CD14-positive monocyte (primary cell): Measurements from ENCODE around the gene TTC16. TPM values are rescaled to one million over a fixed set of nuclear protein-coding genes. Genes with fewer than 3 reads are reported as not detected.

ENCODE experiments used
- DNase-seq, 3 donors: peaks; one replicate each; pipeline ENCODE4 v3.0.0-alpha.2; 2011 to 2022
- H2AFZ ChIP-seq: 2 replicates; pipeline ENCODE4 v1.6.0; 2012; ENCODE audit warnings: mild to moderate bottlenecking, low read depth, low read length, inconsistent platforms; ENCODE audit not compliant: insufficient read depth, poor library complexity, severe bottlenecking
- H3K27ac ChIP-seq, 2 donors: 1 replicate in 1 of 2; 2 replicates in 1 of 2; pipeline ENCODE4 v1.5.1; 2012 to 2013; ENCODE audit warnings: low read length in 2 of 2, control low read depth in 1 of 2, inconsistent platforms in 1 of 2, low read depth in 1 of 2, mild to moderate bottlenecking in 1 of 2
- H3K27me3 ChIP-seq, 2 donors: one replicate each; pipeline versions ENCODE4 v1.6.0 to v1.6.1; 2011 to 2013; ENCODE audit warnings: low read length in 2 of 2; ENCODE audit not compliant: control insufficient read depth in 2 of 2, insufficient read depth in 2 of 2
- H3K36me3 ChIP-seq, 2 donors: replicated peaks in 1 of 2; 1 replicate in 1 of 2; 2 replicates in 1 of 2; pipeline versions ENCODE4 v1.5.1 to v1.6.1; 2012 to 2013; ENCODE audit warnings: low read length in 2 of 2, control low read depth in 1 of 2, inconsistent platforms in 1 of 2, mild to moderate bottlenecking in 1 of 2; ENCODE audit not compliant: insufficient read depth in 2 of 2, control insufficient read depth in 1 of 2
- H3K4me1 ChIP-seq, 2 donors: 1 replicate in 1 of 2; 2 replicates in 1 of 2; pipeline versions ENCODE4 v1.5.1 to v1.6.1; 2012 to 2013; ENCODE audit warnings: low read length in 2 of 2, control low read depth in 1 of 2, inconsistent platforms in 1 of 2, mild to moderate bottlenecking in 1 of 2, moderate library complexity in 1 of 2; ENCODE audit not compliant: insufficient read depth in 2 of 2, control insufficient read depth in 1 of 2
- H3K4me2 ChIP-seq: replicated peaks from 2 replicates; pipeline ENCODE3; 2012; ENCODE audit warnings: low read length, moderate library complexity, mild to moderate bottlenecking; ENCODE audit not compliant: poor library complexity, severe bottlenecking; ENCODE audit errors: extremely low read depth
- H3K4me3 ChIP-seq, 3 experiments: fragments of 200-600 bp in 1 of 3; sonication (generic) in 1 of 3; replicated peaks in 1 of 3; 1 replicate in 2 of 3; 2 replicates in 1 of 3; pipeline ENCODE4 v1.5.1; 2011 to 2013; ENCODE audit warnings: low read length in 3 of 3, mild to moderate bottlenecking in 3 of 3, control low read depth in 2 of 3, low read depth in 2 of 3, inconsistent platforms in 1 of 3, moderate library complexity in 1 of 3
- H3K79me2 ChIP-seq: 2 replicates; pipeline ENCODE4 v1.6.0; 2012; ENCODE audit warnings: mild to moderate bottlenecking, control low read depth, inconsistent platforms, low read length, moderate library complexity; ENCODE audit not compliant: insufficient read depth
- H3K9ac ChIP-seq: 2 replicates; pipeline ENCODE4 v1.6.0; 2017; ENCODE audit warnings: low read length, mild to moderate bottlenecking; ENCODE audit not compliant: insufficient read depth, poor library complexity, severe bottlenecking
- H3K9me3 ChIP-seq, 2 donors: replicated peaks in 1 of 2; 1 replicate in 1 of 2; 2 replicates in 1 of 2; pipeline versions ENCODE4 v1.5.1 to v1.6.1; 2012 to 2013; ENCODE audit warnings: low read length in 2 of 2, control low read depth in 1 of 2; ENCODE audit not compliant: control insufficient read depth in 1 of 2, insufficient read depth in 1 of 2
- H4K20me1 ChIP-seq: 2 replicates; pipeline ENCODE4 v1.6.0; 2012; ENCODE audit warnings: mild to moderate bottlenecking, low read length, control low read depth, moderate library complexity; ENCODE audit not compliant: insufficient read depth
- H3K27ac Mint-ChIP-seq, 7 donors: one replicate each; pipeline ENCODE4 v1.8.0; 2020; ENCODE audit warnings: mild to moderate bottlenecking in 7 of 7, mixed read lengths in 7 of 7, moderate library complexity in 6 of 7, inconsistent platforms in 2 of 7
- H3K27me3 Mint-ChIP-seq, 3 donors: one replicate each; pipeline ENCODE4 v1.8.0; 2021 to 2022; ENCODE audit warnings: low read depth in 3 of 3, mild to moderate bottlenecking in 3 of 3, mixed read lengths in 3 of 3, moderate library complexity in 3 of 3, inconsistent platforms in 1 of 3
- H3K36me3 Mint-ChIP-seq, 2 donors: one replicate each; pipeline ENCODE4 v1.8.0; 2020; ENCODE audit warnings: mixed read lengths in 2 of 2, inconsistent platforms in 1 of 2, mild to moderate bottlenecking in 1 of 2
- H3K4me1 Mint-ChIP-seq: one replicate; pipeline ENCODE4 v1.8.0; 2020; ENCODE audit warnings: mild to moderate bottlenecking, mixed read lengths
- H3K4me3 Mint-ChIP-seq, 2 donors: one replicate each; pipeline ENCODE4 v1.8.0; 2020; ENCODE audit warnings: mild to moderate bottlenecking in 2 of 2, mixed read lengths in 2 of 2, moderate library complexity in 1 of 2
- H3K9me3 Mint-ChIP-seq, 7 donors: one replicate each; pipeline ENCODE4 v1.8.0; 2020 to 2022; ENCODE audit warnings: mixed read lengths in 7 of 7, mild to moderate bottlenecking in 6 of 7, moderate library complexity in 6 of 7, inconsistent platforms in 2 of 7
- CTCF ChIP-seq: fragments of 200-600 bp; IDR thresholded peaks from one replicate; pipeline ENCODE4 v1.8.0; 2022; ENCODE audit warnings: antibody characterized with exemption, mild to moderate bottlenecking
- WGBS: methylation state at CpG from one replicate; pipeline ENCODE4 v1.1.5; 2013; ENCODE audit warnings: missing lambda C conversion rate; ENCODE audit not compliant: insufficient coverage; 5-methylcytosine and 5-hydroxymethylcytosine counted together
- intact Hi-C, 2 donors: fragments of 100-400 bp; cut with micrococcal nuclease; formaldehyde crosslinking; loops; one replicate each; pipeline versions ENCODE4 v1.15.0 to v1.15.1; 2023
- polyA plus RNA-seq, 3 donors: library from polyadenylated mRNA; depleted of rRNA in 1 of 3; unstranded in 2 of 3; stranded (reverse) in 1 of 3; fragments of 300-500 nt in 2 of 3; fragments of >200 nt in 1 of 3; fragmentation: Illumina TruSeq in 2 of 3; gene quantifications; 1 replicate in 2 of 3; 2 replicates in 1 of 3; pipeline ENCODE4 v1.2.3, GENCODE V29; 2012 to 2021

TTC16 gene
- polyA plus RNA-seq, 3 donors = 0.04 TPM; not detected in 2

DNA sequence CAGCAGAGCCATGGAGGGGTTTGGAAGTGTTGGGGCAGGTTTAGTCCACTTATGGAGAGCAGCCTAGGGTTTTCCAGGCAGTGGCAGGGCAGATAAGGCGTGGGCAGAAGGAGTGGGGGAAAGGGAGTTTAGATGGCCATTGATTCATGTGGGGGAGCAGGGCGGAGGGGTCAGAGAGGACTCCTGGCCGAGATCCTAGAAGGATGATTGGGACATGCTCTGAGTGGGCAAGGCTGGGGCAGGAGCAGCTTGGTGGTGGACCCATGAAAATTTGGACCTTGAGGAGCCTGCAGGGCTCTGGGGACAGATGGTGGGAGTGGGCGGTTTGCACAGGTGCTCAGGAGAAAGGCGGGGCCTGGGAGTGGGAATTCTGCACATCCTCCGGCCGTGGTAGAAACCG lies 37.3 kb downstream of the TTC16 start:
- peaks cover 56% of the 10 kb centered on the region for H3K79me2 ChIP-seq
- no peak overlapping the region for H3K4me2 ChIP-seq
- Mint-ChIP-seq H3K4me1 (no peaks in the 10 kb centered on the region), H3K27me3 (peaks cover 0 to 1% (median 1%) of the 10 kb centered on the region in 3 donors), H3K27ac (peak overlapping the region in 5 of 7 donors; percentile 31 to 82 (median 33)), H3K36me3 (peaks cover 50 to 85% of the 10 kb centered on the region in 2 donors), H3K4me3 (no peak overlapping the region), H3K9me3 (no peaks in the 10 kb centered on the region)
- no peak overlapping the region for H3K4me3 ChIP-seq
- peaks cover 68 to 92% of the 10 kb centered on the region in 2 donors for H3K36me3 ChIP-seq
- no peak overlapping the region for H3K9ac ChIP-seq
- H3K4me1 ChIP-seq = no peaks in the 10 kb centered on the region
- intact Hi-C loops = no loop called here
- H4K20me1 ChIP-seq = peaks cover 96% of the 10 kb centered on the region
- no peak overlapping the region for H3K27ac ChIP-seq
- no peaks in the 10 kb centered on the region for H3K27me3 ChIP-seq
- no peak overlapping the region for H2AFZ ChIP-seq
- 90% methylated on average over 7 of the region's 8 CpGs for WGBS
- DNase-seq = no peak
- no peak for TF ChIP-seq CTCF
- no peaks in the 10 kb centered on the region for H3K9me3 ChIP-seq

DNA sequence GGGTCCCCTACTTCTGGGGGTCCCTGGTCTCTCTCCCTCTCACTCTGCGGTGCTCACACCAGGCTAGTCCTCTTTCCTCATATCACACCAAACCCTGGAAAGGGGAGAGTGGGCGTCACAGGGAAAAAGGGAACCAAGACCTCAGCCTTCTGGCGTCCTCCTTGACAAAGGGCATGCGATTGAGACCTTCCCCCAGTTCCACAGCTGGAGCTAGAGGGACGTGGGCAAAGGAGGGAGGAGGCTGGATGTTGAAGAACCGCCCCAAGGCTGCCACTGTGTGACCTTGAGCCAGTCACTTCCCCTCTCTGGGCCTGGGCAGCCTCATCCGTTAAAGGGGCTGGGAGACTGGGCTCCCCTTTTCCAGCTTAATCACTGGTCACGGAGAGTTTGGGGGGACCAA lies 37.7 kb downstream of the TTC16 start:
- 60% methylated on average over 3 of the region's 8 CpGs for WGBS
- H3K27me3 Mint-ChIP-seq = peaks cover 0 to 1% (median 1%) of the 10 kb centered on the region in 3 donors
- H3K36me3 ChIP-seq = peaks cover 68 to 92% of the 10 kb centered on the region in 2 donors

More for the DNA sequence above, 37.7 kb downstream of the TTC16 start:
- Histone ChIP-seq H3K9ac (no peak overlapping the region), H3K9me3 (no peaks in the 10 kb centered on the region), H4K20me1 (peaks cover 96% of the 10 kb centered on the region), H3K27ac (peak overlapping the region in 1 of 2 donors; percentile 20), H3K4me3 (no peak overlapping the region), H3K4me1 (no peaks in the 10 kb centered on the region), H3K4me2 (no peak overlapping the region), H3K27me3 (no peaks in the 10 kb centered on the region), H2AFZ (no peak overlapping the region), H3K79me2 (peaks cover 57% of the 10 kb centered on the region)
- DNase-seq = no peak
- TF ChIP-seq CTCF = no peak
- Mint-ChIP-seq H3K9me3 (no peaks in the 10 kb centered on the region), H3K27ac (peak overlapping the region in 2 of 7 donors; percentile 31 to 33), H3K4me1 (no peaks in the 10 kb centered on the region), H3K4me3 (no peak overlapping the region), H3K36me3 (peaks cover 48 to 84% of the 10 kb centered on the region in 2 donors)
- intact Hi-C loops = no loop called here
